GM23338 (cell line): ENCODE data around the gene CYP4F3. TPM values are rescaled to one million over a fixed set of nuclear protein-coding genes. Genes with fewer than 3 reads are reported as not detected.
"Not testable (repeated sequence)": the region's sequence is repeated elsewhere in the genome, so short reads cannot be mapped to it uniquely, and the experiment has no call there.

Source experiments
- ATAC-seq: fragments of 200-7000 bp; cut with Tn5 transposase; 3 replicates; pipeline ENCODE4 v1.9.1; 2020
- DNase-seq: peaks from one replicate; pipeline ENCODE4 v3.0.0-alpha.2; 2015; ENCODE audit warnings: low spot score
- H2AFZ ChIP-seq: fragments of 200-600 bp; sonication (generic); 2 replicates; pipeline ENCODE4 v1.8.0; 2016; ENCODE audit warnings: antibody characterized with exemption, mild to moderate bottlenecking, moderate library complexity
- H3F3A ChIP-seq: fragments of 200-600 bp; sonication (generic); replicated peaks from 2 replicates; pipeline ENCODE4 v1.8.0; 2017; ENCODE audit warnings: antibody characterized with exemption, mixed run types, low read depth
- H3K27ac ChIP-seq: fragments of 200-600 bp; sonication (generic); 2 replicates; pipeline ENCODE4 v1.6.1; 2016; ENCODE audit warnings: low read depth
- H3K27me3 ChIP-seq: fragments of 200-600 bp; sonication (generic); 2 replicates; pipeline ENCODE4 v1.8.0; 2016; ENCODE audit warnings: mild to moderate bottlenecking, mixed run types, moderate library complexity; ENCODE audit not compliant: insufficient read depth
- H3K36me3 ChIP-seq: fragments of 200-600 bp; sonication (generic); 2 replicates; pipeline ENCODE4 v1.8.0; 2016; ENCODE audit warnings: mild to moderate bottlenecking; ENCODE audit not compliant: insufficient read depth
- H3K4me1 ChIP-seq: fragments of 200-600 bp; sonication (generic); 2 replicates; pipeline ENCODE4 v1.8.0; 2016; ENCODE audit warnings: mild to moderate bottlenecking, moderate library complexity; ENCODE audit not compliant: insufficient read depth
- H3K4me2 ChIP-seq: fragments of 200-600 bp; sonication (generic); 2 replicates; pipeline ENCODE4 v1.7.1; 2017; ENCODE audit warnings: mixed run types
- H3K4me3 ChIP-seq: fragments of 200-600 bp; sonication (generic); 2 replicates; pipeline ENCODE4 v1.6.1; 2016; ENCODE audit warnings: mixed run types
- H3K79me2 ChIP-seq: fragments of 200-600 bp; sonication (generic); replicated peaks from 2 replicates; pipeline ENCODE4 v1.8.0; 2017; ENCODE audit warnings: mild to moderate bottlenecking; ENCODE audit not compliant: insufficient read depth
- H3K9me2 ChIP-seq: fragments of 200-600 bp; sonication (generic); 2 replicates; pipeline ENCODE4 v1.8.0; 2017; ENCODE audit not compliant: insufficient read depth
- H4K20me1 ChIP-seq: fragments of 200-600 bp; sonication (generic); replicated peaks from 2 replicates; pipeline ENCODE4 v1.8.0; 2017; ENCODE audit warnings: mild to moderate bottlenecking; ENCODE audit not compliant: insufficient read depth
- H3K27ac Mint-ChIP-seq: 2 replicates; pipeline ENCODE4 v1.8.0; 2020; ENCODE audit warnings: inconsistent platforms, mild to moderate bottlenecking, moderate library complexity, mixed read lengths
- H3K27me3 Mint-ChIP-seq: 3 replicates; pipeline ENCODE4 v1.8.0; 2022; ENCODE audit warnings: low read depth, mild to moderate bottlenecking, moderate library complexity, mixed read lengths, inconsistent platforms; ENCODE audit not compliant: insufficient read depth, poor library complexity
- H3K36me3 Mint-ChIP-seq: 3 replicates; pipeline ENCODE4 v1.8.0; 2021; ENCODE audit warnings: low read depth, mild to moderate bottlenecking, inconsistent platforms, moderate library complexity, mixed read lengths
- H3K4me1 Mint-ChIP-seq: 3 replicates; pipeline ENCODE4 v1.8.0; 2020; ENCODE audit warnings: mild to moderate bottlenecking, inconsistent platforms, mixed read lengths
- H3K4me3 Mint-ChIP-seq: 3 replicates; pipeline ENCODE4 v1.8.0; 2021; ENCODE audit warnings: moderate library complexity, mild to moderate bottlenecking, inconsistent platforms, mixed read lengths
- H3K9me3 Mint-ChIP-seq: 3 replicates; pipeline ENCODE4 v1.8.0; 2020; ENCODE audit warnings: moderate library complexity, mild to moderate bottlenecking, inconsistent platforms, mixed read lengths
- CREB1 ChIP-seq: fragments of 250-450 bp; sonication (Bioruptor Pico); IDR thresholded peaks from 2 replicates; pipeline ENCODE4 v1.5.0; 2020; ENCODE audit warnings: low read depth, mild to moderate bottlenecking, moderate library complexity
- CTCF ChIP-seq, 2 experiments: fragments of 200-600 bp in 1 of 2; sonication (generic) in 1 of 2; conservative IDR thresholded peaks; 2 replicates each; pipeline versions ENCODE4 v1.5.1 to v1.6.1; 2016 to 2017; ENCODE audit warnings: antibody characterized with exemption in 2 of 2, low read depth in 2 of 2, mild to moderate bottlenecking in 2 of 2, moderate library complexity in 1 of 2
- EZH2 ChIP-seq: fragments of 200-600 bp; sonication (generic); IDR thresholded peaks from one replicate; pipeline ENCODE4 v1.8.0; 2017; ENCODE audit warnings: antibody characterized with exemption, mild to moderate bottlenecking, low read depth; ENCODE audit not compliant: unreplicated experiment
- JUNB ChIP-seq: IDR thresholded peaks from one replicate; pipeline ENCODE4 v1.6.1; 2016; ENCODE audit warnings: antibody characterized with exemption; ENCODE audit not compliant: unreplicated experiment
- NANOG ChIP-seq: IDR thresholded peaks from 2 replicates; pipeline ENCODE4 v1.6.1; 2016; ENCODE audit warnings: antibody characterized with exemption, borderline replicate concordance
- POLR2AphosphoS5 ChIP-seq: IDR thresholded peaks from 2 replicates; pipeline ENCODE4 v1.6.1; 2016; ENCODE audit warnings: antibody characterized with exemption, low read depth
- STAT1 ChIP-seq: IDR thresholded peaks from one replicate; pipeline ENCODE4 v1.6.1; 2016; ENCODE audit warnings: antibody characterized with exemption; ENCODE audit not compliant: unreplicated experiment
- ZNF114 ChIP-seq: fragments of 250-450 bp; sonication (Bioruptor Pico); IDR thresholded peaks from 2 replicates; pipeline ENCODE4 v1.5.0; 2020; ENCODE audit warnings: mild to moderate bottlenecking, moderate library complexity
- polyA plus RNA-seq: library from polyadenylated mRNA; unstranded; fragments of >200 nt; fragmentation: Nextera tagmentation; extraction: Ambion mirVana; gene quantifications from 2 replicates; pipeline ENCODE4 v1.2.1, GENCODE V29; 2016
- total RNA-seq: library from RNA; depleted of rRNA; stranded (reverse); fragments of >200 nt; shearing (Covaris generic); gene quantifications from 2 replicates; pipeline ENCODE4 v1.2.3, GENCODE V29; 2014
- TF ChIP-seq, protein P1 (sequence below): fragments of 250-450 bp; sonication (Bioruptor Pico); IDR thresholded peaks from 2 replicates; pipeline ENCODE4 v1.5.0; 2020; ENCODE audit warnings: mild to moderate bottlenecking, moderate library complexity
- TF ChIP-seq, protein P2 (sequence below): IDR thresholded peaks from one replicate; pipeline ENCODE4 v1.6.1; 2018; ENCODE audit warnings: antibody characterized with exemption; ENCODE audit not compliant: unreplicated experiment

CYP4F3 gene
- total and polyA plus RNA-seq, 2 experiments from 2014 or later, result not detected

GRCh38 chr19:15679089-15679488 lies 38.4 kb downstream of the CYP4F3 start:
- Mint-ChIP-seq H3K9me3 (peaks cover 96% of the 10 kb centered on the region), H3K4me3 (no peak overlapping the region; the same call in 2 of the 3 replicates), H3K27ac (no peak overlapping the region), H3K4me1 (no peaks in the 10 kb centered on the region), H3K27me3 (no peaks in the 10 kb centered on the region), H3K36me3 (peaks cover 55% of the 10 kb centered on the region)
- Histone ChIP-seq H3K27me3 (no peaks in the 10 kb centered on the region), H3K27ac (no peak overlapping the region), H3K4me3 (no peak overlapping the region), H3K4me2 (no peak overlapping the region), H3K9me2 (no peaks in the 10 kb centered on the region), H3F3A (no peaks in the 10 kb centered on the region), H4K20me1 (no peaks in the 10 kb centered on the region), H2AFZ (no peak overlapping the region), H3K36me3 (no peaks in the 10 kb centered on the region; the same call in 1 of the 2 replicates), H3K79me2 (no peaks in the 10 kb centered on the region), H3K4me1 (no peaks in the 10 kb centered on the region)
- TF ChIP-seq CREB1 (CRISPR knock-in tag) (no peak), JUNB (no peak), EZH2 (no peak), ZNF114 (CRISPR knock-in tag) (no peak), POLR2AphosphoS5 (no peak), STAT1 (no peak), CTCF (conservative IDR thresholded peaks at IDR 0.05; ENCODE audit: low read depth in 2 of 2) (no peak), NANOG (no peak)
- TF ChIP-seq, protein P1, sequence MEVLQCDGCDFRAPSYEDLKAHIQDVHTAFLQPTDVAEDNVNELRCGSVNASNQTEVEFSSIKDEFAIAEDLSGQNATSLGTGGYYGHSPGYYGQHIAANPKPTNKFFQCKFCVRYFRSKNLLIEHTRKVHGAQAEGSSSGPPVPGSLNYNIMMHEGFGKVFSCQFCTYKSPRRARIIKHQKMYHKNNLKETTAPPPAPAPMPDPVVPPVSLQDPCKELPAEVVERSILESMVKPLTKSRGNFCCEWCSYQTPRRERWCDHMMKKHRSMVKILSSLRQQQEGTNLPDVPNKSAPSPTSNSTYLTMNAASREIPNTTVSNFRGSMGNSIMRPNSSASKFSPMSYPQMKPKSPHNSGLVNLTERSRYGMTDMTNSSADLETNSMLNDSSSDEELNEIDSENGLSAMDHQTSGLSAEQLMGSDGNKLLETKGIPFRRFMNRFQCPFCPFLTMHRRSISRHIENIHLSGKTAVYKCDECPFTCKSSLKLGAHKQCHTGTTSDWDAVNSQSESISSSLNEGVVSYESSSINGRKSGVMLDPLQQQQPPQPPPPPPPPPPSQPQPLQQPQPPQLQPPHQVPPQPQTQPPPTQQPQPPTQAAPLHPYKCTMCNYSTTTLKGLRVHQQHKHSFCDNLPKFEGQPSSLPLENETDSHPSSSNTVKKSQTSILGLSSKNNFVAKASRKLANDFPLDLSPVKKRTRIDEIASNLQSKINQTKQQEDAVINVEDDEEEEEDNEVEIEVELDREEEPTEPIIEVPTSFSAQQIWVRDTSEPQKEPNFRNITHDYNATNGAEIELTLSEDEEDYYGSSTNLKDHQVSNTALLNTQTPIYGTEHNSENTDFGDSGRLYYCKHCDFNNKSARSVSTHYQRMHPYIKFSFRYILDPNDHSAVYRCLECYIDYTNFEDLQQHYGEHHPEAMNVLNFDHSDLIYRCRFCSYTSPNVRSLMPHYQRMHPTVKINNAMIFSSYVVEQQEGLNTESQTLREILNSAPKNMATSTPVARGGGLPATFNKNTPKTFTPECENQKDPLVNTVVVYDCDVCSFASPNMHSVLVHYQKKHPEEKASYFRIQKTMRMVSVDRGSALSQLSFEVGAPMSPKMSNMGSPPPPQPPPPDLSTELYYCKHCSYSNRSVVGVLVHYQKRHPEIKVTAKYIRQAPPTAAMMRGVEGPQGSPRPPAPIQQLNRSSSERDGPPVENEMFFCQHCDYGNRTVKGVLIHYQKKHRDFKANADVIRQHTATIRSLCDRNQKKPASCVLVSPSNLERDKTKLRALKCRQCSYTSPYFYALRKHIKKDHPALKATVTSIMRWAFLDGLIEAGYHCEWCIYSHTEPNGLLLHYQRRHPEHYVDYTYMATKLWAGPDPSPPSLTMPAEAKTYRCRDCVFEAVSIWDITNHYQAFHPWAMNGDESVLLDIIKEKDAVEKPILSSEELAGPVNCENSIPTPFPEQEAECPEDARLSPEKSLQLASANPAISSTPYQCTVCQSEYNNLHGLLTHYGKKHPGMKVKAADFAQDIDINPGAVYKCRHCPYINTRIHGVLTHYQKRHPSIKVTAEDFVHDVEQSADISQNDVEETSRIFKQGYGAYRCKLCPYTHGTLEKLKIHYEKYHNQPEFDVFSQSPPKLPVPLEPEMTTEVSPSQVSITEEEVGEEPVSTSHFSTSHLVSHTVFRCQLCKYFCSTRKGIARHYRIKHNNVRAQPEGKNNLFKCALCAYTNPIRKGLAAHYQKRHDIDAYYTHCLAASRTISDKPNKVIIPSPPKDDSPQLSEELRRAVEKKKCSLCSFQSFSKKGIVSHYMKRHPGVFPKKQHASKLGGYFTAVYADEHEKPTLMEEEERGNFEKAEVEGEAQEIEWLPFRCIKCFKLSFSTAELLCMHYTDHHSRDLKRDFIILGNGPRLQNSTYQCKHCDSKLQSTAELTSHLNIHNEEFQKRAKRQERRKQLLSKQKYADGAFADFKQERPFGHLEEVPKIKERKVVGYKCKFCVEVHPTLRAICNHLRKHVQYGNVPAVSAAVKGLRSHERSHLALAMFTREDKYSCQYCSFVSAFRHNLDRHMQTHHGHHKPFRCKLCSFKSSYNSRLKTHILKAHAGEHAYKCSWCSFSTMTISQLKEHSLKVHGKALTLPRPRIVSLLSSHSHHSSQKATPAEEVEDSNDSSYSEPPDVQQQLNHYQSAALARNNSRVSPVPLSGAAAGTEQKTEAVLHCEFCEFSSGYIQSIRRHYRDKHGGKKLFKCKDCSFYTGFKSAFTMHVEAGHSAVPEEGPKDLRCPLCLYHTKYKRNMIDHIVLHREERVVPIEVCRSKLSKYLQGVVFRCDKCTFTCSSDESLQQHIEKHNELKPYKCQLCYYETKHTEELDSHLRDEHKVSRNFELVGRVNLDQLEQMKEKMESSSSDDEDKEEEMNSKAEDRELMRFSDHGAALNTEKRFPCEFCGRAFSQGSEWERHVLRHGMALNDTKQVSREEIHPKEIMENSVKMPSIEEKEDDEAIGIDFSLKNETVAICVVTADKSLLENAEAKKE (CRISPR knock-in tag), result no peak
- TF ChIP-seq, protein P2, sequence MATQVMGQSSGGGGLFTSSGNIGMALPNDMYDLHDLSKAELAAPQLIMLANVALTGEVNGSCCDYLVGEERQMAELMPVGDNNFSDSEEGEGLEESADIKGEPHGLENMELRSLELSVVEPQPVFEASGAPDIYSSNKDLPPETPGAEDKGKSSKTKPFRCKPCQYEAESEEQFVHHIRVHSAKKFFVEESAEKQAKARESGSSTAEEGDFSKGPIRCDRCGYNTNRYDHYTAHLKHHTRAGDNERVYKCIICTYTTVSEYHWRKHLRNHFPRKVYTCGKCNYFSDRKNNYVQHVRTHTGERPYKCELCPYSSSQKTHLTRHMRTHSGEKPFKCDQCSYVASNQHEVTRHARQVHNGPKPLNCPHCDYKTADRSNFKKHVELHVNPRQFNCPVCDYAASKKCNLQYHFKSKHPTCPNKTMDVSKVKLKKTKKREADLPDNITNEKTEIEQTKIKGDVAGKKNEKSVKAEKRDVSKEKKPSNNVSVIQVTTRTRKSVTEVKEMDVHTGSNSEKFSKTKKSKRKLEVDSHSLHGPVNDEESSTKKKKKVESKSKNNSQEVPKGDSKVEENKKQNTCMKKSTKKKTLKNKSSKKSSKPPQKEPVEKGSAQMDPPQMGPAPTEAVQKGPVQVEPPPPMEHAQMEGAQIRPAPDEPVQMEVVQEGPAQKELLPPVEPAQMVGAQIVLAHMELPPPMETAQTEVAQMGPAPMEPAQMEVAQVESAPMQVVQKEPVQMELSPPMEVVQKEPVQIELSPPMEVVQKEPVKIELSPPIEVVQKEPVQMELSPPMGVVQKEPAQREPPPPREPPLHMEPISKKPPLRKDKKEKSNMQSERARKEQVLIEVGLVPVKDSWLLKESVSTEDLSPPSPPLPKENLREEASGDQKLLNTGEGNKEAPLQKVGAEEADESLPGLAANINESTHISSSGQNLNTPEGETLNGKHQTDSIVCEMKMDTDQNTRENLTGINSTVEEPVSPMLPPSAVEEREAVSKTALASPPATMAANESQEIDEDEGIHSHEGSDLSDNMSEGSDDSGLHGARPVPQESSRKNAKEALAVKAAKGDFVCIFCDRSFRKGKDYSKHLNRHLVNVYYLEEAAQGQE, result no peak
- DNase-seq (no peak), ATAC-seq (no peak)

- H3K27ac Mint-ChIP-seq, DNase-seq, H3K4me1 ChIP-seq, H3K4me2 ChIP-seq, H3K79me2 ChIP-seq, H3K27ac ChIP-seq, H2AFZ ChIP-seq, H3K4me3 Mint-ChIP-seq, H3K9me2 ChIP-seq, ATAC-seq, H3K4me3 ChIP-seq, H3K27me3 Mint-ChIP-seq, H3F3A ChIP-seq, H3K36me3 ChIP-seq, H3K27me3 ChIP-seq, H4K20me1 ChIP-seq, H3K4me1 Mint-ChIP-seq: not testable (repeated sequence)
- peaks cover 96% of the 10 kb centered on the region for H3K9me3 Mint-ChIP-seq
- H3K36me3 Mint-ChIP-seq, result peaks cover 55% of the 10 kb centered on the region
Measured at GRCh38 chr19:15679865-15680264, 39.2 kb downstream of the CYP4F3 start.
